H1 (cell line): Measurements from ENCODE around the gene RIN3. TPM values are rescaled to one million over a fixed set of nuclear protein-coding genes. Genes with fewer than 3 reads are reported as not detected.
A peak's percentile ranks its signal among the peaks of the same experiment; 100 is the strongest.

Source experiments
- CTCF ChIA-PET: fragments of 300-600 bp; sonication (Branson Sonifier 250); formaldehyde crosslinking; loops from one replicate; lab custom pipeline; 2021; ENCODE audit not compliant: partially characterized antibody; lab: Charles Lee
- POLR2A ChIA-PET: fragments of 300-600 bp; sonication (Branson Sonifier 250); formaldehyde crosslinking; loops from one replicate; lab custom pipeline; 2021; ENCODE audit warnings: inconsistent platforms; ENCODE audit not compliant: partially characterized antibody; lab: Charles Lee
- DNase-seq, 2 experiments: peaks; one replicate each; pipeline versions ENCODE4 v3.0.0 to v3.0.0-alpha.2; 2010 to 2022; ENCODE audit warnings: low spot score in 2 of 2, low read depth in 1 of 2, mixed read lengths in 1 of 2
- FAIRE-seq: peaks from 2 replicates; lab custom pipeline; 2011; peaks lifted over from hg19 to GRCh38; lab: Jason Lieb, UNC
- H2AFZ ChIP-seq: 2 replicates; pipeline ENCODE4 v1.8.1; 2012; ENCODE audit warnings: low read length, inconsistent platforms
- H2AK5ac ChIP-seq: 2 replicates; pipeline ENCODE4 v1.6.1; 2013; ENCODE audit warnings: low read depth, low read length
- H2BK120ac ChIP-seq: replicated peaks from 2 replicates; pipeline ENCODE3; 2013; ENCODE audit warnings: low read depth, low read length, inconsistent platforms
- H2BK12ac ChIP-seq: 2 replicates; pipeline ENCODE4 v1.6.1; 2013; ENCODE audit warnings: low read depth, low read length
- H2BK15ac ChIP-seq: 2 replicates; pipeline ENCODE4 v1.6.1; 2013; ENCODE audit warnings: low read length
- H2BK20ac ChIP-seq: 2 replicates; pipeline ENCODE4 v1.6.1; 2013; ENCODE audit warnings: low read length
- H2BK5ac ChIP-seq: 2 replicates; pipeline ENCODE4 v1.6.1; 2013; ENCODE audit warnings: low read depth, low read length
- H3K14ac ChIP-seq: 2 replicates; pipeline ENCODE4 v1.6.1; 2013; ENCODE audit warnings: inconsistent platforms; ENCODE audit not compliant: insufficient read length
- H3K18ac ChIP-seq: 2 replicates; pipeline ENCODE4 v1.6.1; 2013; ENCODE audit warnings: low read length; ENCODE audit errors: extremely low read depth
- H3K23ac ChIP-seq: 2 replicates; pipeline ENCODE4 v1.6.1; 2013; ENCODE audit warnings: inconsistent platforms; ENCODE audit not compliant: insufficient read length
- H3K23me2 ChIP-seq: 2 replicates; pipeline ENCODE4 v1.6.1; 2013; ENCODE audit warnings: low read depth, low read length
- H3K27ac ChIP-seq: 2 replicates; pipeline ENCODE4 v1.6.1; 2011; ENCODE audit warnings: low read depth, low read length, inconsistent platforms
- H3K27me3 ChIP-seq, 4 experiments: replicated peaks in 1 of 4; 1 replicate in 1 of 4; 2 replicates in 3 of 4; pipeline versions ENCODE4 v1.6.1 to v1.8.1; 2011 to 2013; ENCODE audit warnings: low read length in 3 of 4, mild to moderate bottlenecking in 3 of 4, inconsistent platforms in 2 of 4, mixed read lengths in 2 of 4, moderate library complexity in 1 of 4; ENCODE audit not compliant: control insufficient read depth in 3 of 4, insufficient read depth in 3 of 4; ENCODE audit errors: extremely low read depth in 1 of 4
- H3K36me3 ChIP-seq, 4 experiments: 2 replicates each; pipeline versions ENCODE4 v1.6.1 to v1.8.1; 2011 to 2013; ENCODE audit warnings: mild to moderate bottlenecking in 4 of 4, low read length in 3 of 4, moderate library complexity in 2 of 4, control low read depth in 1 of 4, inconsistent platforms in 1 of 4; ENCODE audit not compliant: insufficient read depth in 4 of 4, control insufficient read depth in 2 of 4
- H3K4ac ChIP-seq: replicated peaks from 2 replicates; pipeline ENCODE3; 2013; ENCODE audit warnings: low read length, low read depth, mixed read lengths, inconsistent platforms; ENCODE audit not compliant: insufficient read length
- H3K4me1 ChIP-seq, 4 experiments: replicated peaks in 1 of 4; 1 replicate in 1 of 4; 2 replicates in 3 of 4; pipeline versions ENCODE4 v1.6.1 to v1.8.1; 2011 to 2013; ENCODE audit warnings: low read length in 3 of 4, inconsistent platforms in 2 of 4, mixed read lengths in 1 of 4; ENCODE audit not compliant: insufficient read depth in 4 of 4, control insufficient read depth in 3 of 4
- H3K4me2 ChIP-seq, 2 experiments: 2 replicates each; pipeline versions ENCODE4 v1.6.1 to v1.8.1; 2011 to 2013; ENCODE audit warnings: low read depth in 2 of 2, low read length in 2 of 2, control low read depth in 1 of 2, inconsistent platforms in 1 of 2, mild to moderate bottlenecking in 1 of 2; ENCODE audit not compliant: insufficient read depth in 1 of 2
- H3K4me3 ChIP-seq, 4 experiments: fragments of 200-600, 300-600 bp in 1 of 4; sonication (generic), shearing (Covaris generic), sonication (Bioruptor Twin) in 1 of 4; 2 replicates each; pipeline versions ENCODE4 v1.5.1 to v1.8.1; 2011 to 2016; ENCODE audit warnings: low read length in 4 of 4, low read depth in 3 of 4, control low read depth in 2 of 4, inconsistent platforms in 2 of 4, mild to moderate bottlenecking in 2 of 4, mixed read lengths in 1 of 4, moderate library complexity in 1 of 4; ENCODE audit not compliant: insufficient read depth in 2 of 4; ENCODE audit errors: extremely low read depth in 1 of 4
- H3K56ac ChIP-seq: replicated peaks from 2 replicates; pipeline ENCODE3; 2013; ENCODE audit warnings: low read depth, mild to moderate bottlenecking, mixed read lengths, low read length, inconsistent platforms; ENCODE audit not compliant: insufficient read length
- H3K79me1 ChIP-seq: 2 replicates; pipeline ENCODE4 v1.6.1; 2013; ENCODE audit warnings: low read depth, low read length, control low read depth
- H3K79me2 ChIP-seq, 2 experiments: 2 replicates each; pipeline versions ENCODE4 v1.6.1 to v1.8.1; 2012 to 2013; ENCODE audit warnings: low read length in 2 of 2, mild to moderate bottlenecking in 2 of 2, inconsistent platforms in 1 of 2; ENCODE audit not compliant: insufficient read depth in 2 of 2, control insufficient read depth in 1 of 2
- H3K9ac ChIP-seq, 4 experiments: replicated peaks in 1 of 4; 1 replicate in 1 of 4; 2 replicates in 3 of 4; pipeline versions ENCODE4 v1.6.1 to v1.8.1; 2011 to 2013; ENCODE audit warnings: low read depth in 3 of 4, low read length in 3 of 4, control low read depth in 2 of 4, mild to moderate bottlenecking in 2 of 4, moderate library complexity in 2 of 4, inconsistent platforms in 1 of 4; ENCODE audit errors: extremely low read depth in 1 of 4
- H3K9me3 ChIP-seq, 2 experiments: 2 replicates each; pipeline versions ENCODE4 v1.6.1 to v1.8.1; 2012 to 2013; ENCODE audit warnings: mild to moderate bottlenecking in 2 of 2, moderate library complexity in 2 of 2, control low read depth in 1 of 2, inconsistent platforms in 1 of 2, low read depth in 1 of 2, low read length in 1 of 2, mixed read lengths in 1 of 2; ENCODE audit not compliant: insufficient read depth in 2 of 2
- H4K20me1 ChIP-seq, 2 experiments: replicated peaks in 1 of 2; 2 replicates each; pipeline versions ENCODE3 to v1.8.1; 2011 to 2013; ENCODE audit warnings: inconsistent platforms in 2 of 2, low read length in 2 of 2, mild to moderate bottlenecking in 1 of 2; ENCODE audit not compliant: insufficient read depth in 2 of 2, control insufficient read depth in 1 of 2
- H4K5ac ChIP-seq: 2 replicates; pipeline ENCODE4 v1.6.1; 2013; ENCODE audit warnings: low read length, low read depth, mixed read lengths, inconsistent platforms; ENCODE audit not compliant: insufficient read length
- H4K8ac ChIP-seq: 2 replicates; pipeline ENCODE4 v1.8.0; 2013; ENCODE audit warnings: mild to moderate bottlenecking, moderate library complexity, low read length, inconsistent platforms; ENCODE audit not compliant: insufficient read depth; ENCODE audit errors: extremely low read depth
- H4K91ac ChIP-seq: replicated peaks from 2 replicates; pipeline ENCODE3; 2013; ENCODE audit warnings: low read length, mixed read lengths, inconsistent platforms; ENCODE audit not compliant: insufficient read length
- CEBPB ChIP-seq: IDR thresholded peaks from 2 replicates; pipeline ENCODE4 v1.6.1; 2012; ENCODE audit warnings: low read depth, low read length
- EZH2 ChIP-seq: fragments of 200-600 bp; sonication (generic); IDR thresholded peaks from 2 replicates; pipeline ENCODE4 v1.7.1; 2012; ENCODE audit warnings: low read depth, mild to moderate bottlenecking, moderate library complexity, low read length, inconsistent platforms; ENCODE audit not compliant: severe bottlenecking
- HDAC2 ChIP-seq, 2 experiments: fragments of 300-600 bp in 1 of 2; sonication (generic) in 1 of 2; IDR thresholded peaks; 2 replicates each; pipeline ENCODE4 v1.6.1; 2011 to 2012; ENCODE audit warnings: low read depth in 2 of 2, low read length in 2 of 2, mild to moderate bottlenecking in 2 of 2, moderate library complexity in 2 of 2, borderline replicate concordance in 1 of 2, inconsistent platforms in 1 of 2
- KDM5A ChIP-seq: fragments of 200-600 bp; IDR thresholded peaks from 2 replicates; pipeline ENCODE4 v1.7.1; 2012; ENCODE audit warnings: mild to moderate bottlenecking, low read length, inconsistent platforms, mixed read lengths
- RXRA ChIP-seq: IDR thresholded peaks from 2 replicates; pipeline ENCODE4 v1.6.1; 2011; ENCODE audit warnings: low read depth, mild to moderate bottlenecking, low read length, moderate library complexity; ENCODE audit not compliant: insufficient read depth
- WGBS, 2 experiments: shearing (Covaris generic) in 1 of 2; methylation state at CpG; one replicate each; pipeline versions ENCODE4 v1.1.6 to v1.1.7; 2013 to 2015; ENCODE audit warnings: low lambda C conversion rate in 2 of 2, mixed read lengths in 2 of 2, inconsistent platforms in 1 of 2, low coverage in 1 of 2, missing lambda C conversion rate in 1 of 2; ENCODE audit not compliant: insufficient replicate concordance in 2 of 2, insufficient coverage in 1 of 2, insufficient read length in 1 of 2; ENCODE audit errors: extremely low coverage in 1 of 2, missing lambda C conversion rate in 1 of 2; 5-methylcytosine and 5-hydroxymethylcytosine counted together
- polyA plus RNA-seq, 7 experiments: library from polyadenylated mRNA; depleted of rRNA in 3 of 7; stranded (reverse) in 5 of 7; unstranded in 2 of 7; fragments of >200 nt in 5 of 7; fragments of 200-250 nt in 2 of 7; gene quantifications; 1 replicate in 5 of 7; 2 replicates in 1 of 7; 4 replicates in 1 of 7; pipeline versions ENCODE4 v1.2.1 to v1.2.3, GENCODE V29; 2011 to 2013; ENCODE audit warnings: missing spikeins in 2 of 7, mixed read lengths in 2 of 7
- total RNA-seq: library from RNA; stranded (reverse); fragmentation: NEBNext Ultra II Directional; extraction: Animal tissue kit (Norgen Biotek cat#: 25700); gene quantifications from 2 replicates; pipeline ENCODE4 v1.2.1, GENCODE V29; 2021
- TF ChIP-seq, protein P1 (sequence below): IDR thresholded peaks from 2 replicates; pipeline ENCODE4 v1.6.1; 2011; ENCODE audit warnings: low read length, improper control_type of control experiment

Gene RIN3
- total and polyA plus RNA-seq, 2 of the 8 experiments (the other 6 are each of a cell fraction or from before 2014, with no cell fraction given), result 0.59 to 1.5 TPM

GRCh38 chr14:92728759-92729364, 215.3 kb downstream of the RIN3 start:
- no peak overlapping the region for H3K14ac ChIP-seq
- DNase-seq, result no peak
- H4K5ac ChIP-seq, result no peak overlapping the region
- no peak overlapping the region for H2BK20ac ChIP-seq
- no peak overlapping the region for H2BK120ac ChIP-seq
- no peak overlapping the region for H4K8ac ChIP-seq
- H4K91ac ChIP-seq, result no peak overlapping the region
- 88% methylated on average over 6 of the region's 8 CpGs; no CpG with 5 or more reads in 1 of the 2 experiments for WGBS, 2 experiments
- H3K23me2 ChIP-seq, result no peaks in the 10 kb centered on the region
- H2AFZ ChIP-seq, result no peak overlapping the region
- CTCF ChIA-PET, result interaction anchor here (1.3 kb wide), 1 partner anchor 34 kb away, joined by 3 read pairs; no protein-coding TSS in a partner anchor
- no peak for FAIRE-seq
- no peak overlapping the region for H3K27ac ChIP-seq
- H3K23ac ChIP-seq, result no peak overlapping the region
- no peak overlapping the region for H3K56ac ChIP-seq
- H3K79me2 ChIP-seq, result peaks cover 0 to under 1% of the 10 kb centered on the region in 2 experiments; a peak in 1 of 4 replicates
- no peaks in the 10 kb centered on the region for H3K27me3 ChIP-seq
- no peak overlapping the region for H3K4ac ChIP-seq
- no peak overlapping the region for H3K9ac ChIP-seq
- TF ChIP-seq CEBPB, result peak; percentile 51; the same call in 1 of the 2 replicates
- TF ChIP-seq KDM5A, result no peak
- TF ChIP-seq EZH2, result no peak
- no peak for TF ChIP-seq HDAC2 (IDR thresholded peaks at IDR 0.05; ENCODE audit: borderline replicate concordance in 1 of 2, low read depth in 2 of 2, low read length in 2 of 2)
- TF ChIP-seq RXRA, result no peak
- TF ChIP-seq, protein P1, sequence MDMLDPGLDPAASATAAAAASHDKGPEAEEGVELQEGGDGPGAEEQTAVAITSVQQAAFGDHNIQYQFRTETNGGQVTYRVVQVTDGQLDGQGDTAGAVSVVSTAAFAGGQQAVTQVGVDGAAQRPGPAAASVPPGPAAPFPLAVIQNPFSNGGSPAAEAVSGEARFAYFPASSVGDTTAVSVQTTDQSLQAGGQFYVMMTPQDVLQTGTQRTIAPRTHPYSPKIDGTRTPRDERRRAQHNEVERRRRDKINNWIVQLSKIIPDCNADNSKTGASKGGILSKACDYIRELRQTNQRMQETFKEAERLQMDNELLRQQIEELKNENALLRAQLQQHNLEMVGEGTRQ, result no peak
- H3K4me3 ChIP-seq, result no peak overlapping the region
- H3K4me2 ChIP-seq, result no peak overlapping the region
- H3K18ac ChIP-seq, result no peak overlapping the region
- peaks cover 4 to 14% (median 4%) of the 10 kb centered on the region in 4 experiments; a peak in 5 of 8 replicates for H3K36me3 ChIP-seq
- H4K20me1 ChIP-seq, result peaks cover 0 to 6% of the 10 kb centered on the region in 2 experiments
- no peaks in the 10 kb centered on the region for H3K9me3 ChIP-seq
- no peak overlapping the region for H2BK12ac ChIP-seq
- POLR2A ChIA-PET, result no interaction called here
- no peak overlapping the region for H2BK15ac ChIP-seq
- H2AK5ac ChIP-seq, result no peak overlapping the region; the same call in 1 of the 2 replicates
- H3K4me1 ChIP-seq, result no peaks in the 10 kb centered on the region
- no peaks in the 10 kb centered on the region; the same call in 1 of the 2 replicates for H3K79me1 ChIP-seq
- peak overlapping the region; percentile 44; the same call in 1 of the 2 replicates for H2BK5ac ChIP-seq
